HG03025 (cell line): Measurements from ENCODE around the gene ISY1.
"Not testable (repeated sequence)": the region's sequence is repeated elsewhere in the genome, so short reads cannot be mapped to it uniquely, and the experiment has no call there.

Source experiments
- ATAC-seq: cut with Tn5 transposase; IDR thresholded peaks from one replicate; pipeline ENCODE4 v1.9.1; 2021; ENCODE audit warnings: mild to moderate bottlenecking, moderate library complexity; ENCODE audit not compliant: unreplicated experiment, low FRiP score

Gene ISY1

DNA sequence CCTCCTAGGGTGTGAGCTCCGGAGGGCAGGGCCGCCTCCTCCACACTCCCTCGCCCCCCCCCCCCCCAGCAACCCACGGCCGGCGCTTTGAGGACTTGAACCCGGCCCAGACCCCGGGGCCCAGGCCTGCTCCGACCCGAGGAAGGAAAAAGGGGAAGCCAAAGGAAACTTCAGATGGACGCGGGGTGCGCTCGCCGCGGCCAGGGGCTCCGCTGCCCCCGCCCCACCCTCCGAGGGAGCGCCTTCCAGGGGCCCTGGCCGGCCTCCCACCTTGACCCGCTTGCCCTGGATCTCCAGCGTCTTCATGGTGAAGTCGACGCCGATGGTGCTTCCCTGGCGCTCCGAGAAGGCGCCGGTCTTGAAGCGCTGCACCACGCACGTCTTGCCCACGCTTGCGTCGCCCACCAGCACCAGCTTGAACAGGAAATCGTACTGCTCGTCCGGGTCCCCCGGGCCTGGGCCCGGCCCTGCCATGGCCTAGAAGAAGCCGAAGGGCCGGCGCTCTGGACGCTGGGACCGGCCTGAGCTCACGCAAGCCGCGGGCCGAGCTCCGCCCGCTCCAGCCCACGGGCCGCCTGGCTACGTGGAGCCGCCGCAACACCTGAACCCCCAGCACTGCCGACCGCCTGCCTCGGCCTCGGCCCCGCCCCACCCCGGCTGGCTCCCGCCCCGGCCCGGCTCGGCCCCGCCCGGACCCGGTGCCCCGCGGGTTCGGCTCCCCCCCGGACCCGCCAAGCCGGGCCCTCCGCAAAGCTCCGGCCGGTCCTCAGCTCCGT, 39.7 kb downstream of the ISY1 start:
- peak; percentile 41 for ATAC-seq

DNA sequence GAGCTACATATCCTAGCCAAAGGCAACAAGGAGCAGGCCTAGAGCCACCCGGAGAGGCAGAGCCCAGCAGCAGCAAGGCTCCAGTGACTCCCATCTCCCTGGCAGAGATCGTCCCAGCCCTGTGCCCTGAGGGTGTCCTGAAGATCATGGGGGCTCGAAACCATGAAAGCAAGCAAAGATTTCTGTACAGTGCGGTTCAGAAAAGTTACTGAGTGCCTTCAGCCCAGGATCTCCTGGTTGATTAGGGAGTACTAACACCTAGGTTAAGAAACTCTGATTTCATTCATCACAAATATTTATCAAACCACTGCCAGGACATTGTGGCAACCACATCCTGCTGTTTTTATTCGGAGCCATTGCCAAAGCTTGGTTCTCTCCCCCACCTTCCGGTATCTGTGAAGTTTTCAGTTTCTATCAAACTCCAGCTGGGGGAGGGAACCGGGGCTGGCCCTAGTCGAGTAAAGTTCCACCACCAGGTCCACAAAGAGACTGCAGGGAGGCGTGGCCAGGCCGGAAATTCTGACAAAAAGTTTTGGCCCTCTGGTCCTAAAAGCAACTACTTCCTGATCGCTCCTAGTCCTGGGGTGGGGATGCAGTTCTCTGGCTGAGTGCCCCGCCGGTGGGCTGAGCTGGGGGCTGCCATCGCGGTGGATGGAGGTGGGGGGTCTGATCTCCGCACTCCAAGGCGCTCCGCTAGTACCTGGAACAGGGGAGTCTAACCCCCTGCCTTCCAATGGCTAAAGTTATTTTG, 40.4 kb downstream of the ISY1 start:
- peak; percentile 65 for ATAC-seq

DNA sequence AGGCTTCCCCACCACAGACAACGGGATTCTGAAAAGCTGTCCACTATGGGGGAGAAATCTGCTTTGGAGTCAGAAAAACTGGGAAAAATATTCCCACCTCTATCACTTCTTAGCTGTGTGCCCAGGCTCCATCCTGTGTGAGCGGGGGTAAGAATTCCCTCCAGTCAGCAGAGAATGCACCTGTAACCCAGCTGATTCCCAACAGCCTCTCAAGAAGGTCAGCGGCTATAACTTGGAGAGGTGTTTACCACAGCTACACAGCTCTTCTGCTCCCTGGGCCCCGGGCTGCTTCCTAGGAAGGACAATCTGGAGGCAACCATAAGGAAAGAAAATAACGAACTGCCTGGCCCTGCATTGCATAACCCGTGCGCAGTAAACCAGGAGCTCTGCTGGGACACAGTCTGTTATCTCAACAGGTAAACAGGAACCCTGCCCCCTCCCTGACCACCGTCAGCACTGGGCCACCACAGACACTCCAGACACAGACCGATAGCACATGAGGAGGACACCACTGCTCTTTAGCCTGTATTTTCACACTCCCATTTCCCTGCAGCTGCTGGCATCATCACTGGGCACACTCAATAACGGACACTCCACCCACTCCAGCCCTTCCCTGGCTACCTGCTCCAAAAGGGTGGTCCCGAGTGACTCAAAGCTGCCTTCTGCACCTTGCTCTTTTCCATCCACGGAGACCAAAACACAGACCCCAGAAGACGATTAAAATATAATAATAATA, 41.3 kb downstream of the ISY1 start:
- no peak for ATAC-seq

DNA sequence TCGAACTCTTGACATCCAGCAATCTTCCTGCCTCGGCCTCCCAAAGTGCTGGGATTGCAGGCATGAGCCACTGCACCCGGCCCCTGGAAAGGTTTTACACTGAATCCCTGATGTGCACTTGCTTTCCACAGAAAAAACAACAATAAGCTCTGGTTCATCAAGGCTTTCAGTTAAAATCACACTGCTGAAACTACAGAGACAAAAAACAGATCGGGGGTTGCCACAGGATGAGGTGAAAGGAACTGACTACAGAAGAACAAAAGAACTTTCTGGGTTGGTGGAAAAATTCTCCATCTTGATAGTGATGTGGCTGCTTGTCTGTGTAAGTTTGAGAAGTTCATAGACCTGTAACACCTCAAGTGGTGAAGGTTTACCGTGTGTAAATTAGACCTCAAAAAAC, 42.1 kb downstream of the ISY1 start:
- ATAC-seq = no peak

DNA sequence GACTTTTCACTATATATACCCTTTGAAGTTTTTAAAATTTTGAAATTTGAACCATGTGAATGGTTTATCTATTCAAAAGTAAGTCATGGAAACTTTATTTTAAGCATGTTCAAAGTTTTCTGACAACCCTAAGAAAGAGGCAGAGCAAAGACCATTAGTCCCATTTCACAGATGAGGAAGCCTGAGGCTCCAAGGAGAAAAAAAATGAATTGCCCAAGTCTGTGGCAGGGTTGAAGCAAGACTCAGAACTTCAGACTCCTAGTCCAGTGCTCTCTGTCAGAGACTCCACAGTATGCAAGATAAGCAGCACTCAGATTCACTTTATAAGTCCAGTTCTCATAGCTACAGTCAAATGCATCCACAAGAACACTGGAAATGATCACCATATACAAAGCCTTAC, 43.7 kb downstream of the ISY1 start:
- ATAC-seq = no peak

DNA sequence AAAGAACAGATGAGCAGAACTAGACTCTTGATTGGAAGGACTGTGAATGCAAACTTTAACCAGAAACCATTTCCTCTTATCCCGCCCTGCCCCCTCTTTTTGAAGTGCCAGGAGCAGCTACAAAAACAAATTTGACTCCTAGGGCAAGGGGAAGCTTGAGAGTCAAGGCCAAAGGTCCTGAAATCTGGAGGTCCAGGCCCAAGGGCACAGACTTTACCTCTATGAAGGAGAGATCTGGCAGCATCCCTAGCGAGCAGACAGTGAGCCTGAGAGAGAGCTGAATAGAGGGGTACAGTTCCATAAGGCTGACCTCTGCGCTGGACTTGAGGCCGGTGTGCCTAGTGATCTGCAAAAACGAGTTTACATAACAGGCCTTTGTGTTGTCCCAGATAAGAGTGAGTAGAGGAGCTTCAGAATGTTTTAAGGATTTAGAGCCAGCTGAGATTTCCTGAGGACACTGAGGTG, 44.3 kb downstream of the ISY1 start:
- no peak for ATAC-seq

DNA sequence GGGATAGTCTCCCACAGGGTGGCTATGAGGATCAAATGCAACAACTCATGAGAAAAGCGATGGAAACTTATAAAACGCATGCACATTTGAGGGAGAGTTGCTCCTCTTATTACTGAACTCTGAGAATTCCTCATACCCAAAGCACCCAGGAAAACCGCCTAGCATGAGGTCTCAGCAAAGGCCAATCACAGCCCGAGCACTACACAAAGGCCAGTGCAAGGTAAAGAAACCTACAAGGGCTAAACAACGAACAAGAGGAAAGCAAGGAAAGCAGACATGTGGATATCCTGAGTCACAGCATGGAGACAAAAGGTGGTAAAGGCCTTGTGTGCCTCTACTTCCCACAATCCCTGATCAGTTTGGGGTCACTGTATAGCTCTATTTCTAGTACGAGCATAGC, 46.4 kb downstream of the ISY1 start:
- ATAC-seq = no peak

DNA sequence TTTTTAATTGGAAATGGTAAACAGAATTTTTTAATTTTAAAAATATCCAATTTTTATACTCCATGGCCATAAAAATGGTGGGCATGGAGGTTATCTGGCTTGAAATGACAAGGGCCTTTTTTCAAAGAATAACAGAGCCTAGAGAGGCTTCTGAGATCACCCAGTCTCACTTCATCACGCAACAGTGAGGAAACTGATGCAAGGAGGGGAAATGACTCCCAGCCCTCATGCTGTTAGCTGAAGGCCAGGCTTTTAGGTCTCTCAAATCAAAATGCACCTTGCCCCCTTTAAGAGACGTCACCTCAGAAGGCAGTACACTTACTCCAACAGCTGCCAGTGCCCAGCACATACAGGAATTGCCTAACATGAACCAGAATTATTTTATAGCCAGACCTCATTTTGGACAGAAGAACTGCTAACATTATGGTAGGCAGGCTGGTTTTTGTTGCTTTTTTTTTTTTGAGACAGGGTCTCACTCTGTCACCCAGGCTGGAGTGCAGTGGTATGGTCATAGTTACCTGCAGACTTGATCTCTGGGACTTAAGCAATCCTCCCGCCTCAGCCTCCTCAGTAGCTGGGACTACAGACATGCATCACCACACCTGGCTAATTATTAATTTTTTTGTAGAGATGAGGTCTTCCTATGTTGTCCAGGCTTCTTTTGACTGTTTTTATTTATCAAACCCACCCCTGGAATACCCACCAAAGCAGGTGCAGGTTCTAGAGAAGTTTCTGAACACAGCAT, 48.4 kb downstream of the ISY1 start:
- ATAC-seq = no peak

DNA sequence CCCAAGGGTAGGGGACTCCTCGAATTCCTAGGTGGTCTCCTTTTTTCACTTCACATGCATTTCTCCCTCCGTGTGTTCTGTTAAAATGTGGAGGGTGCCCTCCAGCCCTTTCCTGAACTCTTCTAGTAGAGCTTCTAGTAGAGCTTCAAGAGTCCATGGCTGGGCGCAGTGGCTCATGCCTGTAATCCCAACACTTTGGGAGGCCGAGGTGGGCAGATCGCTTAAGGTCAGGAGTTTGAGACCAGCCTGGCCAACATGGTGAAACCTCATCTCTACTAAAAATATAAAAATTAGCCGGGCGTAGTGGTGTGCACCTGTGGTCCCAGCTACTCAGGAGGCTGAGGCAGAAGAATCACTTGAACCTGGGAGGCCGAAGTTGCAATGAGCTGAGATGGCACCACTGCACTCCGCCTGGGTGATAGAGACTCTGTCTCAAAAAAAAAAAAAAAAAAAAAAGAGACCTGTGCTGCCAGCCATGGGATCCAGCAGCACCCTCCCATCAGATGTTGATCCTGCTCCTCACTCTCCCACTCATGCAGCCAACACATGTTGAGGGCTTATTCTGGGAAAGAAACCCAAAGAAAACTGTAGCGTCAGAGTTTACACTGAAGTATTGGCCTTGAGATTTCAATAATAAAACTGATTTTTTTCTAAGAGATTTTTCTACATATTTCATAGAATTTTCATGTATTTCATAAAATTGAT, 49.6 kb downstream of the ISY1 start:
- not testable (repeated sequence) for ATAC-seq

DNA sequence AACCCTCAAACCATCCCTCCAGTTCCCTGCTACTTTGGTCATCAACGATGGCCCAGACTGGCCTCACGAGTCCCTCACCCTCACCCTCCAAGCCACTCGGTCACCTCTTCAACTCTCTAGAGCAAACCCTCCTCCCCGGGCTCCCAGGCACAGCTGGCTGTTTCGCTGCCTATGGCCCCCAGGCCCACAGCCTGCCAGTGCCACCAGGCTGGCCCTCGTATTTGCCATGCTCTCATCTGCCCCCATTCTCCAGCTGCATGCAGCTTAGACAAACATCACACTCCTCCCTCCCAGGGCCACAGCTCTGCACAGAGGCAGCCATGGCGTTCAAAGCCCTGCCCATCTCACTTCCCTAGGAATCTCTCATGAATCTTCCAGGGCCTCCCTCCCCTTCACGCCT, 53.1 kb downstream of the ISY1 start:
- ATAC-seq = no peak

DNA sequence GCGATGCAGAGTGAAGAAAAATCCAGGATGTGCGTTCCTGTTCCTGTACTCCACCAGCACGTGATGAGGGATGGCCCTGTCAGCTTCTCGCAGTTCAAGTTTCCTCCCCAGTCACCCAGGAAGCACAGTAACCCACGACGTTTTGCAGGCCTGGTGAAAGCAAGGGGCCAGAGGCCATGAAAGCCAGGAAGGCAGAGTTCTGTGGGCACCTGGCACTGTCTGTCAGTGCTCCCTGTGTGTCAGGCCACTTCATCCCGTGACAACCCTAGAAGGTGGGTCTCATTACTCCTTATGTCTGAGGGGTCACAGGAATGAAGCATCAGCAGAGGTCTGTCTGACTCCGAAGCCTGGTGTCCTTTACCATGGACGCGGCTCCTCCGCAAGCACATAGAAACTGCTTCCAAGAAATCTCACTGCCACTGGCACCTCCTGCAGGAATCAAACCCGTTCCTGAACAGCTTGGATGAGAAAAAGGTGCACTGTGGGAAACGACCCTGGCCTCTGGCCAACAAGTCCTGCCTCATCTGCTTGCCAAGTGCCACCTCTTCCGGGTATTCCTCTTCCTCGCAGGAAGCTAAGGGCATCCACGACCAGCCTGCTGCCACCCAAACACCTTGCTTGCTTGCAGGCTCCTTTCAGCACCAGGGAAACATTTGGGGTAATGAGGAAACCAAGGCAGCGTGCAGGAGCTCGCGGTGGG, 53.8 kb downstream of the ISY1 start:
- no peak for ATAC-seq

DNA sequence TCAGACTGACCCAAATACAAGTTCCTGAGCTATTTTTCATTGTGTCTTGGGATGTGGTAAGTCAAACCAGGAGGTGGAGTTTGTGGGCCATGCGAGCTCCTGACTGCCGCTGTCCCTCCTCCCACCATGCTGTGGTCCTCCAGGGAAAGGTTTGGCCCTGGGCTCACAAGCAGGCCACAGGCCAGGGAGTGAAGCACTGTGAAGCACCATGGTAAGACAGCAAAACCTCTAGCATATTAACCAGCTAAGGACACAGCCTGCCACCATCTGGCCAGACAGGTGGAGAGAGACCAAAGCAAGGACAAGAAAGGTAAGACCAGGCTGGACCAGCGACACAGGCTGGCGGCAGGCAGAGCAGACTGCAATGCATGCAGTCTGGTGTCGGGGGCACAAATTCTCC, 54.5 kb downstream of the ISY1 start:
- no peak for ATAC-seq

DNA sequence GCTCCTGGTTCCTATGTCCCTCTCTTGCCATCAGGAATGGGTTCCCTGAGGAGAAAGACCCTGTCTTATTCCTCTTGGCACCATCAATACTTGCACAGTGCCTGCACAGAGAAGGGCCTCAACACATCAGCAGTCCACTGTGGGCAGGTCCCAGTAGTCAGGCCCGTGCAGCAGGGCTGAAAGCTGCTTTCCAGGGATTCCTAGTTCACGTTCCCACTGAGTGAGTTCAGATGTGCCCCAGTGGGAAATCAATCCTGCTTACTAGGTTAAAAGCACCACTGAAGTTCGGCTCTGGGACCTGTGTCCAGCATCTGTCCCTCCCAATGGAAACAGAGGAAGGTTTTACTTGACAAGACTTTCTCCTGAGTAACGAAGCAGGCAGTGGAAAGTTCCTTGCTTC, 55.0 kb downstream of the ISY1 start:
- no peak for ATAC-seq

DNA sequence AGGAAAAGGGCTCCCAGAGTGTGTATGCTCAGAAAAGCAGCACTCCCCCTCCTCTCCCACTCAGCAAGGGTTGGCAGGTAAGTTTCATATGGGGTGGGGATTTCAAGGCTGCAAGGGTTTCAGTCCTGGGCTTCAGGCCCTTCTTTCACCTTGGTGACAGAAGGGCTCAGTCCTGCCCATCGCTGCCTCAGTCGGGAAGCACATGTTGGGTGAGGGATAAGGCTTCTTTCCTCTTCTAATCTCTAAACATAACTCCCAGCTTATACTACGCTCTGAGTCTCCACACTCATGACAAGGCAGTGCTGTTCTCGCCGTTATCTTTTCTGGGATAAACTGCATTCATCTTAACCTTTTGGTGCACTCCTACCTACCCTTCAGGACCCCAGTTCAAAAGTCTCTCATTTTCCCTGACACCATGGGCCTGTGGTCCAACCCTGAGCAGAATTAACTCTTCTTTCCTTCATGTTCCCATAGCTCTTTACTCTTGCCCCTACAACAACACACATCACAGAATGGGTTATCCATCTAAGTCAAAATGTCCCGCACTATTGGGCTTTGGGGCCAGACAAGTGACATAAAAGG, 56.3 kb downstream of the ISY1 start:
- no peak for ATAC-seq

DNA sequence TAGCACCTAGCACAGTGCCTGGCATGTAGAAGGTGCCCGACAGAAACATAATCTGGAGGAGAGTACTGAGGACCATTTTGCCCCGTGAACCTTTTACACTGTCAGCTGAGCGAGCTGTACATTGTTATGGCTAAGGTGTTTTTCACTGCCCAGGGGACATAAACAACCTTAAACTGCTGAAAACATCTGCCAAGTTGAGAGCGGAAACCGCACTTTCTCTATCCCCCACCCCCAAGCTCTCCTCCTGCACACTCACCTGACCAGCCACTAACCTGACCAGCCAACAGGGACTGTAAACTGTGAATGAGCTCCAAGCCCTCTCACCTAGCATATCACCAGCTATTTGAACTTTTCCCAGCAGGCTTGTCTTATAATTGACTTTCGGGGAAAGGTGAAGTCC, 56.8 kb downstream of the ISY1 start:
- ATAC-seq = no peak

DNA sequence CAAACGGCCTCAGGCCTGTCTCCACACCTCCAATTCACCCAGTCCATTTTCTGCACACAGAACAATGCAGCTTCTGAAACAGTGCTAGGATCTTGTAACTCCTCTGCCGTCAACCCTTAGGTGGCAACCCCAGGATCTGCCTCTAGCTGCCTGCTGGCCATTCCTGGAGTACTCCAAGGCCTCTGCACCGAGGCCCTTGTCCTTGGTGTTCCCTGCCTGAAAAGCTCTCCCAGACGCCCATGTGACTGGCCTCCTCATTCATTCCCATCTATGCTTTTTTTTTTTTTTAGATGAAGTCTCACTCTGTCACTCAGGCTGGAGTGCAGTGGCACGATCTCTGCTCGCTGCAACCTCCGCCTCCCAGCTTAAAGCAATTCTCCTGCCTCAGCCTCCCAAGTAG, 57.6 kb downstream of the ISY1 start:
- no peak for ATAC-seq

DNA sequence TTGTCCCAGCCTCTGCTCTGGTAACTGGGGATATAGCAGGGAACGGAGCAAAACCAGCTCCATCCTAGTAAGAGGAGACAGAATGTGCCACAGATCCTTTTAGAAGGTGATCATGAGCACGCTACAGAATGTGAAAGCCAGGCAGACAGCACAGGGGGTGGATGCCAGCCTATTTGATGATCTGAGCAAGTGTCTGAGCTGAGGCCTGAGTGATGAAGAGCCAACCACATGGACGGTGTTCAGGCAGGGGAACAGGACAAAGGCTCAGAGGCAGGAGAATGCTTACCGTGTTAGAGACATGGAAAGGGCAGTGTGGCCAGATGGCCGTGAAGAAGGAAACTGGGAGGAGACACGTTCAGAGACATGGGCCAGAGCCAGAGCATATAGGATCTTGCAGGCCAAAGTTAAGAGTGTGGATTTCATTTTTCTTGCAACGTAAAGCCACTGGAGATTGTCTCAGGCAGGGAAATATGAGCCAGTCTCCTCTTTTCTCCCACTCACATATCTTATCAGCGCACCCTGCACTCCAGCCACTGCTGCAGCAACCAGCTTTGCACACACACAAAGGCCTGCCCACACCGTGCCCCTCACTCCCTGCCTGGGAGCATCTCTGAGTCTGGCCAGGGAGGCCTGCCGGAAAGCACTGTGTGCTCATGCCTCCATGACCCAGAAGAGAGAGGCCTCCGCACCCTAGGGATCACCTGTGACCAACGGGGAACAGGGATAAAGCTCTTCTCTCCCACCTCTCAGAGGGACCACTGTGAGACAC, 59.3 kb downstream of the ISY1 start:
- ATAC-seq = no peak

DNA sequence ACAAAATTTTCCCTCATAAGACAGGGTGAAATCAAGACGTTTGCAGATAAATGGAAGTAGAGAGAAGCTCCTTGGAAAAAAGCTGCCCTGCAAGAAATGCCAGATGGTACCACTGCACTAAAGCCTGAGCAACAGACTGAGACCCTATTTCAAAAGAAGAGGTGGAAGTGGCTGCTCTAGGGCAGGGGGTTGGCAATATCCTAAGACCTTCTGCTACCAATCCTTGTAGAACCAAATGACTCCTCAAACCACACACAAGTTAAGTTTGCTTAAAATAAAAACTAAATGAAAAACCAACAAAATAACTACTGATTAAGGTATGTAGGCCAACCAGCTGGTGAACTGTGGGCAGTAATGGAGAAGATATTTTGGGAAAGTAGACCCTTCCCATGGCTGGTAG, 60.6 kb downstream of the ISY1 start:
- no peak for ATAC-seq
